ENCODE results near the gene TMEM94.

Gene TMEM94

GRCh38 chr17:75521290-75521689, 64.9 kb downstream of the TMEM94 start:
- Histone ChIP-seq H3K27me3 (ENCODE audit: control insufficient read depth in 3 of 3, insufficient read depth in 3 of 3, low read depth in 1 of 3, low read length in 3 of 3) (peaks cover 0 to 6% (median 2%) of the 10 kb centered on the region in 3 experiments), H2BK12ac (ENCODE audit: low read length) (no peak overlapping the region), H3K9me3 (replicated peaks in 1 of 2; ENCODE audit: control insufficient read depth in 2 of 2, insufficient read depth in 1 of 2, low read depth in 1 of 2, low read length in 2 of 2) (no peaks in the 10 kb centered on the region), H4K8ac (ENCODE audit: low read depth, low read length) (no peak overlapping the region), H2AK5ac (ENCODE audit: low read depth, low read length) (no peak overlapping the region), H3K36me3 (replicated peaks in 1 of 2; ENCODE audit: control insufficient read depth in 2 of 2, insufficient read depth in 2 of 2, low read length in 2 of 2) (peaks cover 34 to 60% of the 10 kb centered on the region in 2 donors), H4K91ac (ENCODE audit: low read depth, low read length, poor library complexity) (no peak overlapping the region), H3K18ac (ENCODE audit: low read length) (no peak overlapping the region), H2BK5ac (ENCODE audit: low read length) (no peak overlapping the region), H2BK15ac (ENCODE audit: low read length) (no peak overlapping the region), H3K23ac (ENCODE audit: low read depth, low read length, poor library complexity) (peak overlapping the region; percentile 18), H2BK120ac (ENCODE audit: low read depth, low read length) (no peak overlapping the region), H3K4me1 (ENCODE audit: control insufficient read depth in 2 of 2, insufficient read depth in 1 of 2, low read depth in 1 of 2, low read length in 2 of 2) (peaks cover 7% of the 10 kb centered on the region in 2 donors), H3K79me1 (ENCODE audit: low read depth, low read length) (peaks cover 9% of the 10 kb centered on the region), H3K9ac (ENCODE audit: low read depth, low read length, poor library complexity) (no peak overlapping the region), H3K4ac (ENCODE audit: low read length) (no peak overlapping the region), H3K4me2 (ENCODE audit: insufficient read depth, low read length, poor library complexity, severe bottlenecking) (no peak overlapping the region), H2AFZ (ENCODE audit: low read length) (no peak overlapping the region), H3K14ac (ENCODE audit: low read length) (no peak overlapping the region), H3K4me3 (ENCODE audit: low read length in 2 of 2) (no peak overlapping the region), H3K27ac (replicated peaks; ENCODE audit: low read length) (no peak overlapping the region)
- DNase-seq (ENCODE audit: low spot score), result no peak
- no CpG with 5 or more reads among the region's 8 CpGs for WGBS, 2 donors (ENCODE audit: extremely low coverage in 2 of 2, insufficient read length in 2 of 2, insufficient replicate concordance in 1 of 2)

- peaks cover 34 to 60% of the 10 kb centered on the region in 2 donors for H3K36me3 ChIP-seq (replicated peaks in 1 of 2; ENCODE audit: control insufficient read depth in 2 of 2, insufficient read depth in 2 of 2, low read length in 2 of 2)
- H2BK120ac ChIP-seq (ENCODE audit: low read depth, low read length), result no peak overlapping the region
- H2AK5ac ChIP-seq (ENCODE audit: low read depth, low read length), result no peak overlapping the region
- no peak overlapping the region for H3K27ac ChIP-seq (replicated peaks; ENCODE audit: low read length)
- H3K9ac ChIP-seq (ENCODE audit: low read depth, low read length, poor library complexity), result no peak overlapping the region
- peaks cover 6 to 10% of the 10 kb centered on the region in 2 donors for H3K4me1 ChIP-seq (ENCODE audit: control insufficient read depth in 2 of 2, insufficient read depth in 1 of 2, low read depth in 1 of 2, low read length in 2 of 2)
- no peak for DNase-seq (ENCODE audit: low spot score)
- H2AFZ ChIP-seq (ENCODE audit: low read length), result no peak overlapping the region
- H3K4me2 ChIP-seq (ENCODE audit: insufficient read depth, low read length, poor library complexity, severe bottlenecking), result no peak overlapping the region
- no CpG with 5 or more reads among the region's 33 CpGs for WGBS, 2 donors (ENCODE audit: extremely low coverage in 2 of 2, insufficient read length in 2 of 2, insufficient replicate concordance in 1 of 2)
- no peaks in the 10 kb centered on the region for H3K9me3 ChIP-seq (replicated peaks in 1 of 2; ENCODE audit: control insufficient read depth in 2 of 2, insufficient read depth in 1 of 2, low read depth in 1 of 2, low read length in 2 of 2)
- no peak overlapping the region for H3K14ac ChIP-seq (ENCODE audit: low read length)
- no peak overlapping the region for H3K4me3 ChIP-seq (ENCODE audit: low read length in 2 of 2)
- no peak overlapping the region for H2BK15ac ChIP-seq (ENCODE audit: low read length)
- peaks cover 11% of the 10 kb centered on the region for H3K79me1 ChIP-seq (ENCODE audit: low read depth, low read length)
- H4K8ac ChIP-seq (ENCODE audit: low read depth, low read length), result no peak overlapping the region
- peaks cover 0 to 14% (median 6%) of the 10 kb centered on the region in 3 experiments for H3K27me3 ChIP-seq (ENCODE audit: control insufficient read depth in 3 of 3, insufficient read depth in 3 of 3, low read depth in 1 of 3, low read length in 3 of 3)
- H2BK5ac ChIP-seq (ENCODE audit: low read length), result no peak overlapping the region
- no peak overlapping the region for H2BK12ac ChIP-seq (ENCODE audit: low read length)
- H4K91ac ChIP-seq (ENCODE audit: low read depth, low read length, poor library complexity), result no peak overlapping the region
- H3K23ac ChIP-seq (ENCODE audit: low read depth, low read length, poor library complexity), result peak overlapping the region; percentile 77
- H3K18ac ChIP-seq (ENCODE audit: low read length), result no peak overlapping the region
- no peak overlapping the region for H3K4ac ChIP-seq (ENCODE audit: low read length)
Observed at GRCh38 chr17:75521951-75522727, 65.7 kb downstream of the TMEM94 start.

- H3K27ac ChIP-seq (replicated peaks; ENCODE audit: low read length), result no peak overlapping the region
- peaks cover 29 to 49% of the 10 kb centered on the region in 2 donors for H3K36me3 ChIP-seq (replicated peaks in 1 of 2; ENCODE audit: control insufficient read depth in 2 of 2, insufficient read depth in 2 of 2, low read length in 2 of 2)
- WGBS, 2 donors (ENCODE audit: extremely low coverage in 2 of 2, insufficient read length in 2 of 2, insufficient replicate concordance in 1 of 2), result no CpG with 5 or more reads among the region's 7 CpGs
- H2BK120ac ChIP-seq (ENCODE audit: low read depth, low read length), result no peak overlapping the region
- no peak overlapping the region for H2AFZ ChIP-seq (ENCODE audit: low read length)
- DNase-seq (ENCODE audit: low spot score), result no peak
- no peak overlapping the region for H3K23ac ChIP-seq (ENCODE audit: low read depth, low read length, poor library complexity)
- H4K91ac ChIP-seq (ENCODE audit: low read depth, low read length, poor library complexity), result no peak overlapping the region
- H3K27me3 ChIP-seq (ENCODE audit: control insufficient read depth in 3 of 3, insufficient read depth in 3 of 3, low read depth in 1 of 3, low read length in 3 of 3), result peaks cover 0 to 16% (median 6%) of the 10 kb centered on the region in 3 experiments
- H3K9me3 ChIP-seq (replicated peaks in 1 of 2; ENCODE audit: control insufficient read depth in 2 of 2, insufficient read depth in 1 of 2, low read depth in 1 of 2, low read length in 2 of 2), result no peaks in the 10 kb centered on the region
- no peak overlapping the region for H2BK5ac ChIP-seq (ENCODE audit: low read length)
- H2AK5ac ChIP-seq (ENCODE audit: low read depth, low read length), result no peak overlapping the region
- no peak overlapping the region for H3K18ac ChIP-seq (ENCODE audit: low read length)
- no peak overlapping the region for H3K4ac ChIP-seq (ENCODE audit: low read length)
- peaks cover 4% of the 10 kb centered on the region for H3K79me1 ChIP-seq (ENCODE audit: low read depth, low read length)
- no peak overlapping the region for H3K14ac ChIP-seq (ENCODE audit: low read length)
- H2BK15ac ChIP-seq (ENCODE audit: low read length), result no peak overlapping the region
- H2BK12ac ChIP-seq (ENCODE audit: low read length), result no peak overlapping the region
- H3K4me2 ChIP-seq (ENCODE audit: insufficient read depth, low read length, poor library complexity, severe bottlenecking), result no peak overlapping the region
- no peak overlapping the region for H3K4me3 ChIP-seq (ENCODE audit: low read length in 2 of 2)
- H4K8ac ChIP-seq (ENCODE audit: low read depth, low read length), result no peak overlapping the region
- no peak overlapping the region for H3K9ac ChIP-seq (ENCODE audit: low read depth, low read length, poor library complexity)
- peaks cover 0 to 5% of the 10 kb centered on the region in 2 donors for H3K4me1 ChIP-seq (ENCODE audit: control insufficient read depth in 2 of 2, insufficient read depth in 1 of 2, low read depth in 1 of 2, low read length in 2 of 2)
Observed at GRCh38 chr17:75523647-75524046, 67.2 kb downstream of the TMEM94 start.

GRCh38 chr17:75524269-75524969, 68.0 kb downstream of the TMEM94 start:
- H3K36me3 ChIP-seq (replicated peaks in 1 of 2; ENCODE audit: control insufficient read depth in 2 of 2, insufficient read depth in 2 of 2, low read length in 2 of 2), result peaks cover 23 to 41% of the 10 kb centered on the region in 2 donors
- H3K9me3 ChIP-seq (replicated peaks in 1 of 2; ENCODE audit: control insufficient read depth in 2 of 2, insufficient read depth in 1 of 2, low read depth in 1 of 2, low read length in 2 of 2), result no peaks in the 10 kb centered on the region
- no peak overlapping the region for H2BK12ac ChIP-seq (ENCODE audit: low read length)
- H2BK15ac ChIP-seq (ENCODE audit: low read length), result peak overlapping the region; percentile 58
- H3K23ac ChIP-seq (ENCODE audit: low read depth, low read length, poor library complexity), result peak overlapping the region; percentile 98
- peak overlapping the region; percentile 96 for H3K4me2 ChIP-seq (ENCODE audit: insufficient read depth, low read length, poor library complexity, severe bottlenecking)
- H3K79me1 ChIP-seq (ENCODE audit: low read depth, low read length), result peaks cover 4% of the 10 kb centered on the region
- H2BK120ac ChIP-seq (ENCODE audit: low read depth, low read length), result no peak overlapping the region
- peak overlapping the region; percentile 12 for H2AK5ac ChIP-seq (ENCODE audit: low read depth, low read length)
- H2AFZ ChIP-seq (ENCODE audit: low read length), result no peak overlapping the region
- no peak overlapping the region for H3K27ac ChIP-seq (replicated peaks; ENCODE audit: low read length)
- WGBS, 2 donors (ENCODE audit: extremely low coverage in 2 of 2, insufficient read length in 2 of 2, insufficient replicate concordance in 1 of 2), result no CpG with 5 or more reads among the region's 24 CpGs
- H2BK5ac ChIP-seq (ENCODE audit: low read length), result peak overlapping the region; percentile 53
- peak overlapping the region; percentile 59 for H3K18ac ChIP-seq (ENCODE audit: low read length)
- H3K4me3 ChIP-seq (ENCODE audit: low read length in 2 of 2), result peak overlapping the region in 1 of 2 donors; percentile 88
- no peak overlapping the region for H3K4ac ChIP-seq (ENCODE audit: low read length)
- no peak overlapping the region for H4K8ac ChIP-seq (ENCODE audit: low read depth, low read length)
- H3K4me1 ChIP-seq (ENCODE audit: control insufficient read depth in 2 of 2, insufficient read depth in 1 of 2, low read depth in 1 of 2, low read length in 2 of 2), result peaks cover 0 to 5% of the 10 kb centered on the region in 2 donors
- H3K14ac ChIP-seq (ENCODE audit: low read length), result no peak overlapping the region
- no peak for DNase-seq (ENCODE audit: low spot score)
- no peak overlapping the region for H4K91ac ChIP-seq (ENCODE audit: low read depth, low read length, poor library complexity)
- H3K9ac ChIP-seq (ENCODE audit: low read depth, low read length, poor library complexity), result peak overlapping the region; percentile 77
- H3K27me3 ChIP-seq (ENCODE audit: control insufficient read depth in 3 of 3, insufficient read depth in 3 of 3, low read depth in 1 of 3, low read length in 3 of 3), result peaks cover 0 to 16% (median 6%) of the 10 kb centered on the region in 3 experiments

Data from neuronal stem cell (in vitro differentiated cells).